LNCaP clone FGC (cell line): ENCODE measurements around the gene PITX2.

Experiments
- DNase-seq: peaks from one replicate; pipeline ENCODE4 v3.0.0-alpha.2; 2011; ENCODE audit warnings: low read depth
- H3K4me3 ChIP-seq: 2 replicates; pipeline ENCODE4 v1.5.1; 2011; ENCODE audit warnings: mild to moderate bottlenecking, low read depth, low read length, control low read depth
- TF ChIP-seq, protein P1 (sequence below): IDR thresholded peaks from 2 replicates; pipeline ENCODE4 v1.5.1; 2012; ENCODE audit warnings: mild to moderate bottlenecking; ENCODE audit not compliant: control insufficient read depth, insufficient read depth; ENCODE audit errors: extremely low read depth

Gene PITX2

DNA sequence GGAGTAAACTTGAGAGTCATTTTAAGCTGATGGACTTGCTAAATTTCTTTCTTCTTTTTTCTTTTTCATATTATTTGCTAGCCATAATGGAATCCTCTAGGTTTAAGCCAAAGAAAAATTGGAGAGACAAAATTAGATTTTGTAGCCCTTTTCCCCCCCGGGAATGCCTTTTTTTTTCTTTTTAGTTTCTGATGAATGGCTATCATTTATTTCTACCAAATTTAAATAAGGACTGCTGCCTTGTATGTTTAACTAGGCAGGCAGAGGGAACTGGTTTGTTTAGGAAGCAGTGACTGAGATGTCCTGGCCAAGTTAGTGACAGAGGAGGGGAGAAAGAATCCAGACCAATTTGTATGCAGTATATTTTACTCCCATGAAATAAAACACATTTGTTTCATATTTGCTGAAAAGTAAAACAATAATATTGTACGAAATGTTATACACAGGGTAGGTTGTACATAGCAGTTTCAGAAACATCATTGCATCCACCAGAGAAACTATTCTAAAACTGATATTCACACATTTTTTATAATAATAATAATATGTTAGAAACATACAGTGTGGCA, 5.7 kb downstream of the PITX2 start:
- TF ChIP-seq, protein P1, sequence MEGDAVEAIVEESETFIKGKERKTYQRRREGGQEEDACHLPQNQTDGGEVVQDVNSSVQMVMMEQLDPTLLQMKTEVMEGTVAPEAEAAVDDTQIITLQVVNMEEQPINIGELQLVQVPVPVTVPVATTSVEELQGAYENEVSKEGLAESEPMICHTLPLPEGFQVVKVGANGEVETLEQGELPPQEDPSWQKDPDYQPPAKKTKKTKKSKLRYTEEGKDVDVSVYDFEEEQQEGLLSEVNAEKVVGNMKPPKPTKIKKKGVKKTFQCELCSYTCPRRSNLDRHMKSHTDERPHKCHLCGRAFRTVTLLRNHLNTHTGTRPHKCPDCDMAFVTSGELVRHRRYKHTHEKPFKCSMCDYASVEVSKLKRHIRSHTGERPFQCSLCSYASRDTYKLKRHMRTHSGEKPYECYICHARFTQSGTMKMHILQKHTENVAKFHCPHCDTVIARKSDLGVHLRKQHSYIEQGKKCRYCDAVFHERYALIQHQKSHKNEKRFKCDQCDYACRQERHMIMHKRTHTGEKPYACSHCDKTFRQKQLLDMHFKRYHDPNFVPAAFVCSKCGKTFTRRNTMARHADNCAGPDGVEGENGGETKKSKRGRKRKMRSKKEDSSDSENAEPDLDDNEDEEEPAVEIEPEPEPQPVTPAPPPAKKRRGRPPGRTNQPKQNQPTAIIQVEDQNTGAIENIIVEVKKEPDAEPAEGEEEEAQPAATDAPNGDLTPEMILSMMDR, result no peak

DNA sequence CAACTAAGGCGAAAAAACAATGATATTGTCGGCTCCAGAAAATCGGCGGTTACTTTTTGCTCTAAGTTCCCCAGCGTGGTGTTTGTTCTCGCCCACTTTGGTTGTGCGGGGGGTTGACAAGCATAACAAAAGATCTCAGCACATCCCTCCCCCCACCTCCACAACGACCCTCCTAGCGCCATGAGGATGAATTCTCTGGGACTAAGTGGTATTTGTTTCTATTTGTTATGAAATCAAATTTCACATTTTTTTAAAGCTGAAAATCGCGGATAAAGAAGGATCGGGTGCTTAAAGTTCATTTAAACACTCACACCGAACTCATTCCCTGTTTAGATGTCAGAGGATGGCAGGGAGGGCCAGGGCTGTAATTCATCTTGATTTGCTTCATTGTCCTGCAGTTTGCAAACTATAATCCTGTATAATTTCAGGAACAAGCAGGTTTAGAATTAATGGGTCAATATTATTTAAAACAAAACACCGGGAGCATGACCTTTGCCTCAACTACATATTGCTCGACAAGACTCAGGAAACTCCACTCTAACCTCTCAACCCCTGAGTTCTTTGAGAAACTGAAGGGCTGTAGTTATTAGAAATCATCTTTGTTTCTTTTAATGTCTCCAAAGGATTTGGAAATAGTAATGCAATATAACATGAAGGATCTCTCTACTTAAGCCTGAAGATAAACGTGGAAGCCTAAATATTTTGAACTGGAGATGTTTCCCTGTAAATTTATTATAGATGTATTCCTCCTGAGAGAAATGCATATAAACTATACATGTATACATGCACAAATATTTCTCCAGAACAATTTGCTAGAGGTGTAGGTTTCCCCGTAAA, 6.4 kb downstream of the PITX2 start:
- no peak overlapping the region for H3K4me3 ChIP-seq
- TF ChIP-seq, protein P1, result no peak
- DNase-seq, result no peak

More for the DNA sequence above, 5.7 kb downstream of the PITX2 start:
- H3K4me3 ChIP-seq, result no peak overlapping the region
- DNase-seq, result no peak

DNA sequence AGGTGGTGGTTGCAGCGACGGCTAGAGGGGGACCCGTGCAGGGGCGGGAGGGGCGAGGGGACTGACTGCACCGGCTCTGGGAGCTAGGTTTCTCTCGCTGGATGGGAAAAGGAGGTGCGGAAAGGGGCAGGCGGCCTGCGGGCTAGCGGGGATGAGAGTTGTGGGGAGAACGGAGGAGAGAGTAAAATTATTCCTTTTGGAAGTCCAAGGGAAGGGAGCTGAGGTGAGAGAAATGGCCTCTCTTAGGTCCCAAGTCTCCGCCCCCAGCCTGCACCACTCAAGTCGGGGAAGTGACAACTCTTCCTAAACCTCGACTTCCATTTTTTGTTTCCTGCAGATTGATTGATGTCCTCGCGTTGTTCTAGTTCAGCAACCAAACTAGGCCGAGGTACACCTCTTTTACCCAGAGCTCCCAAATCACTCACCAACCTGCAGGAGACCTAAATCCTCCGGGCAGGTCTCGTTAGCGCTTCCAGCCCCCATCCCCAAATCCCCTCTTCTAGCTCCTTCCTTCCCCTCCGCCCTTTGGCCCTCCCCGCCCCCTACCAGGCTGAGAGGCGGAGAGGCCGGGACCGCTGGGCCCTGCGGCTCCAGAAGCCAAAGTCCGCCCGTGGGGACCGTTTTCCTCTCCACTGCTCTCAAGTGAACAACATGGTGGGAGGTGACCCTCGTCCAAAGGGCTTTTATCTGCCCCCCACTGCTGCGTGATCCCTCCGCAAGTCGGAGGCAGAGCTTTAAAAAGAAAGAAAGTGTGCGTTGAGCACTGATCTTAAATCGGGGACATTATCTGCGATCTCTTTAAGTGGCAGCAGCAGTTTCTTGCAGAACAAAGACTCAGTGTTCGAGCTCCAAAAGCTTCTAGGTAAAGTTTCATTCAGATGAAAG, 7.3 kb downstream of the PITX2 start:
- no peak for DNase-seq
- no peak overlapping the region for H3K4me3 ChIP-seq
- TF ChIP-seq, protein P1, result no peak

DNA sequence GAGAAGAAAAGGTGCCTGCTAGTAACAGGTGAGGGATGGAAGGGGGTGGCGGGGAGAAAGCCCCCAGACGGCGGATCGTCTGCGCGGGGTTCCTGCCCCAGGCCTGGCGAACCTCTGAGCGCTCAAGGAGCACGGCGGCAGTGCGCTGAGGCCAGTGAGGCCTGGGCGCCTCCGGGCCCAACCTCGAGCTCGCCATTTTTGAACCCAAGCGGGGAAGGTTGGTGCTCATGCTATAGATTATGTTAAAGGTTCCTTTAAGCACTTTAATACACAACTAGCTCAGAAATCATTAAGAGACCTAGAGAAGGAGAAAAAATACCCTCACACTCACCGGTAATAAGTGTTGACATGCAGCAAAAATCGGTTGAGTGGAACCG, 7.9 kb downstream of the PITX2 start:
- H3K4me3 ChIP-seq, result no peak overlapping the region
- DNase-seq, result no peak

DNA sequence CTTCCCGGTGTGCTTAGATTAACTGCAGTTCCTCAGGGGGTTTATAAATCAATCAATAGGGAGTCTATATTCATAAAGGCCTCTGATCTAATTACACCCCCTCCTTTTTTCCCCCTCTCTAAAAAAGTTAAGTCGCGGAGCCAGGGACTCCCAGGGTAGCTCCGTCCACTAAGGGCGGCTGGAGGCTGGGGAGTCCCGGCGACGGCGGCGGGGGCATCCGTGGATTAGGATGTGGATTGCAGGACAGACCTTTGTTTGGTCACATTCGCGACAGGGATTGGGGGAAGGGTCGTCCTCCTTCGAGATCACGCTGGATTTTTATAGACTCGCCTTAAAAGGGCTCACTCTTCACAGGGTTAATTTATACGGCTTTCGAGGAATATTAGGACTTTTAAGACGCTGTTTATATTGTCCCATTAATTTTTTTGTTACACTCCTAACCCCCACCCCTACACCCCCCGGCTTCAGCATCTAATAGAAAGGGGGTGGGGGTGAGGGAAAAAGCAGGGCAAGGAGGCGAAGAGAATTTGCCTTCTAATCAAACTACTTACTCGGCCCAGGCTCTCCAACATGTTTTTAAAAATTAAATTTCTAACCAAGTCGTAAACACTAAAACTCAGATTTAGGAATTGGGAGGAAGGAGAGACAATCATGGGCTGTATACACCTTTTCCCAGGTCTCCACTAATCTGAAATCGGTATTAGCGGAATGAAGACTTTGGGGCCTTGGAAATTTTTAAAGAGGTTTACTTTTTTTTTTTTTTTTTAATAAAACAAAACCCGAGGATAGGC, 8.5 kb downstream of the PITX2 start:
- DNase-seq, result no peak
- TF ChIP-seq, protein P1, result no peak
- H3K4me3 ChIP-seq, result no peak overlapping the region

More for the DNA sequence above, 7.9 kb downstream of the PITX2 start:
- TF ChIP-seq, protein P1, result no peak

DNA sequence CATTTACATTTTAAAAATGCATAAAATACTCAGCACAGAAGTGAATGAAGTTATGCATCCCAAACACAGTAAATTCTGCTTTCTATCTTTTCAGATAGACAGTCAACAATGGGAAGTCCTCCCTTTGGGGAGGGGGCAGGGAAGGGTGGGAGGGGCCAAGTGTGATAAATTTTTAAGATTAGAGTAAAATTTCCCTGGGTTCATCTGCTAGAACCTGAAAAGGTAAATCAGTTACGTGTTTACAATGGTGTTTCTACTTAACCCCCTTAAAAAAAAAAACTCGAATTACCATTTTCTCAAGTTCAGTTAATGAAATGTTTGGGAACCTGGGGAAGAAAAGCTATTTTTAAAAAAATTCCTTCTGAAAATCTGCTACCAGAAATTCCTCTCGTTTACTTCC, 9.1 kb downstream of the PITX2 start:
- DNase-seq, result no peak
- H3K4me3 ChIP-seq, result no peak overlapping the region
- TF ChIP-seq, protein P1, result no peak
